ENCODE results near the gene PHLPP1.

PHLPP1 gene

DNA sequence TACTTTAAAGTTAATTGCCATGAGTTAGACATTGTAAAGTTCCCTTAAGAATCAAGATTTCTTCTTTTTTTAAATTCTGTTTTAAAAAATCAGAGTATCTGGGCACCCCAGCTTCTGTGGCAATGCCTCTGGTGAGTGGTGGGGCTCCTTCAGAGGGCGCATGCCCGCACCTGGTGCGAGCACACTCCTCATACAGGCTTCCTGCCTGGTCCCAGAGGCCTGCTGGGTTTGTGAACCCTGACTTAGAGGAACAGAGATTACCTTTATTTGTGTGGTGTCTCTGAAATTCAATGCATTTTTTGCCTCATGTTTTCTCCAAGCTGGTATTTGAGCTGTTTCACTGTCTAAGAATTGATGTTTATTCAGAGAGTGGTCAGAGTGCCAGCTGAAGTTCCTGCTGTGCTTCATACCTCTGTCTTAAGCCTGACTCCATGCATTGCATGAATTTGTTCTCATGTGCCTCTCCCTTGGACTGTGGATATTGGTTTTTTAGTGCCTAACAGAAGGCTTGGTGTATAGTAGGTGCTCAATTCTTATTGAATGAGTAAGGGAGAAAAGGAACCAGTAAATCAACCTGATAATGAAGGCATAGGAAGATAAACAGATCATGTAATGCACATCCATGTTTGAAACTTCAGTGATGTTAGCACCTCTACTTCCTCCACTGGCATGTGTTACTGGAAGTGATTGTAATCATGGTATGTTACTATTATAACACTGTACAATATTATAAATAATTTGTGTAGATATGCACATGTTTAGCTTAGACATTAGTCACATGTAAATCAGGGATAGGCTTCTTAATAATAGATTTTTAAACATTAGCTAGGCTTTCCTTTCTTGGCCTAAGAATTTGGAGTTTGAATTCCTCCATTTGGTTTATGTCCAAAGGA lies 29.0 kb downstream of the PHLPP1 start:
- peak; percentile 77 for DNase-seq (ENCODE audit: low spot score)

DNA sequence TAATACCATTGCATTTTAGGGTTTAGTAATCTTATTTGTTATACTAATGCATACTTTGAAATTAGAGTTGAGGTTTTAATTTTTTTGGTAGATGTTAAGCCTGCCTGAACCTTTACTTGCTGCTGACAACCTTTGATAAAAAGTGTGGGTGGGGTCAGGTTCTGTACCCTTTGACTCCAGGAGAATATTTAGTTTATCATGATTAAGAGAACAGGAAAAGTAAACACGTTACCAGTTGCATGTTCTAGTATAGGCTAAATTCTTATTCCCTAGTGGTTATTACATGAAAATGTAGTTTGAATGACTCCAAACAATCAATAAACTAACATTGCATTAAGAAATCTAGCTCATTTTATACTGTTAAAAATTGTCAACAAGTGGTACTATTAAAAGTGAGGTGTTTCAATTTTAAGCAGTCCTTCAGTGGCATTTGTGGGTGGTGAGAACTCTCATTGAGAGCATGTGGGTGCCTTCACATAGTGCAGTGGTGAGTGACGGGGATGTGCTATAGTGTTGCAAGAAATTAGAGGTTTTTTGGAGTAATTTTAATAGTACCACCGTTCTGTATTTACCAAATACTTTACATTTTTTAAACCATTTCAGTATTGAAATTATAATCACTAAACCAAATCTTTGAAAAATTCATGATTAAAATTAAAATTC lies 29.9 kb downstream of the PHLPP1 start:
- DNase-seq (ENCODE audit: low spot score): no peak

DNA sequence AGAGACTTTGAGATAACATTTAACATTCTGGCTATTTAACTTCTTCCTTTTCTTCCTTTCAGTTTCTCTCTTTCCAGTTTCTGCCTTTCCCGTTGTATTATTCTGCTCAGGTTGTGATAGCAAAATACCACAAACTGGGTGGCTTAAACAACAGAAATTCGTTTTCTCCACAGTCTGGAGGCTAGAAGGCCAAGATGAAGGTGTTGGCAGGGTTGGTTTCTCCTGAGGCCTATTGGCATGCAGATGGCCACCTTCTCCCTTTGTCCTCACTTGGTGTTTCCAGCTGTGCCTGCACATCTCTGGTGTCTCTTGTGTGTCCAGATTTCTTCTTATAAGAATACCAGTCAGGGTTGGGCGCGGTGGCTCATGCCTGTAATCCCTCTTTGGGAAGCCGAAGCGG lies 34.0 kb downstream of the PHLPP1 start:
- no peak for DNase-seq (ENCODE audit: low spot score)

- no peak for DNase-seq (ENCODE audit: low spot score)
Measured at GRCh38 chr18:62751341-62751821, 36.0 kb downstream of the PHLPP1 start.

GRCh38 chr18:62751977-62752376 lies 36.6 kb downstream of the PHLPP1 start:
- DNase-seq (ENCODE audit: low spot score): no peak

DNA sequence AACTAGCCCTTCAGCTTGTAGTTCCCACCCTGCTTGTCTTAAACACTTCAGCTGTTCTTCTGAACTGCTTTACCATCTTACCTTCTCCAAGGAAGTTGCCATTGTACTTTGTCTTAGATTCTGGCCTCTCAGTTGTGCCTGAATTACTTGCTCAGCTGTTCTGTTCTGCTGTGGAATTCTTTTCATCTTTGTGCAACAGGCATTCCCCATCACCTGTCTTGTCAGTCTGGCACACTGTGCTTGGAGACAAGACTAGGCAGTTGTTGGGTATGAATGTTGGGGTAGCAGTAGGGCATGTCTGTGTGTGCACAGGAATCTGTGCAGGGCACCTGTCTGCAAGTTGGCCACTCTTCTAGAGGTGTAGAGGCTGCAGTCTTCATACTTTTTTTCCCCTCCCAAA lies 38.7 kb downstream of the PHLPP1 start:
- no peak for DNase-seq (ENCODE audit: low spot score)

GRCh38 chr18:62755454-62755853 lies 40.1 kb downstream of the PHLPP1 start:
- no peak for DNase-seq (ENCODE audit: low spot score)

DNA sequence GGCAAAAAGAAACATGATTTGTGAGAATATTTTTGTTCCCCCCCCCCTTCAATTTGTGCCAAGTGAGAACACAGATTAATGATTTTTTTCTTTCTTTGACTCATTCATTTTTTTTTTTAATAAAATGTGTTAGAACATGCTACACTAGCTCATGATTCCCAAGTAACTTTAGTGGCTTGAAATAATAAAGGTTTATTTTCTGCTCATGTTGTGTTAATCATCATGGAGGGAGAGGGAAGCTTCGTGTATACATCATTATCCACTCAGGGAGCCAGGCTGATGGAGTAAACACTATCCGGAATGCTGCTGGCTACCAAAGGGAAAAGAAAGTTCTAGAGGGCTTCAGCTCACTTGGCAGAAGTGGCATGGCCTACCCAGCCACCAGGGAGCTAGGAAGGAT lies 40.6 kb downstream of the PHLPP1 start:
- no peak for DNase-seq (ENCODE audit: low spot score)

- DNase-seq (ENCODE audit: low spot score): no peak
Measured at GRCh38 chr18:62757399-62758010, 42.2 kb downstream of the PHLPP1 start.

GRCh38 chr18:62758591-62758990 lies 43.2 kb downstream of the PHLPP1 start:
- no peak for DNase-seq (ENCODE audit: low spot score)

DNA sequence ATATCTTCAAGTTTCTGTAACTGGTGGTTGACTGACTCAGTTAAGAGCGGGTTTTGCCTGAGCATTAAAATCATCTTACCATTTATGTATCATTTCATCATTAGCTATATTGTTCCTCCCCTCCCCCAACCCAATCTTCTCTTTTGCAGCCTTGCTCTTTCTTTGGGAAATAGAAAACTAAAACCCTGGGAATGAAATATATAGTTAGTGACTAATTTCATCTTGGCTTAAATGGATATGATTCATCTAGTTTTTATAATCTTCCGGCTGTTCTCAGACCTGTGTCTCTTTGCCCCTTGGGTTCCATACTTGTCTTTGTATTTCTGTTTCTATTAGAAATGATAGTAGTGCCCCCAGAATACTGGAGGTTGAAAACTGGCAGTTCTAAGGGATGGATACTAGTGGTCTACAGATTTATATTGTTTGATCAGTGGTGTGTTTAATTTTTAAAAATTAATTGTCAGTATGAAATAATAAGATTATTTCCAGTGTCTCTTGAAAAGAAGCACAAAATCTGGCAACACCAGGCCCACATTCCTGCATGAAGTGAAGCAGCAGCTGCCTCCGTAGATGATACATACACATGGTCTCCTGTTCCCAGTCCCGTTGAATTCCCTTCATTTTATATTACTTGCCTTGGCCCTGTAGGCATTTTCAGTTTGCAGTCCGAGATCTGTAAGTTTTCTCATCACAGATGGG lies 44.5 kb downstream of the PHLPP1 start:
- DNase-seq (ENCODE audit: low spot score): no peak

GRCh38 chr18:62760403-62760734 lies 45.0 kb downstream of the PHLPP1 start:
- no peak for DNase-seq (ENCODE audit: low spot score)

GRCh38 chr18:62763101-62763521 lies 47.8 kb downstream of the PHLPP1 start:
- no peak for DNase-seq (ENCODE audit: low spot score)

DNA sequence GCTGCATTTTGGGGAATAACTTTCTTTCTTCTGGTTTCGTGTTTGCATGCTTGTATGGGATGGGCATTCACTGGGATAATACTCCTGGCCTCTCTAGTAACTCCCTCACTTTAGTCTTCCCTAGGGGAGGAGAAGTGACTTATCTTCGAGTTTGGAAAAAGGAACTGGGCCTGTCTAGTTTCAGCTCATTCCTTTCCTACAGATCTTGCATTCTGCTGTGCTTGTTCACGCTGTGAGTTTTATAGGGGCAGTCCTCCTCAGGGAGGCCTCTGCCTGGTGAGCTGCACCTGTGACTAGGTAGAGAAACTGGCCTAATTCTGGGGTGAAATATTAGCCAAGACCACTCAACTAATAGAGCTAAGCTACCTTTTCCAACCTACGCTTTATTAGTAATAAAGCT lies 50.9 kb downstream of the PHLPP1 start:
- DNase-seq (ENCODE audit: low spot score): no peak

GRCh38 chr18:62767321-62767720 lies 52.0 kb downstream of the PHLPP1 start:
- DNase-seq (ENCODE audit: low spot score): no peak

- no peak for DNase-seq (ENCODE audit: low spot score)
Measured at GRCh38 chr18:62767836-62768557, 52.7 kb downstream of the PHLPP1 start.

GRCh38 chr18:62768558-62768943 lies 53.2 kb downstream of the PHLPP1 start:
- DNase-seq (ENCODE audit: low spot score): no peak

- no peak for DNase-seq (ENCODE audit: low spot score)
Measured at GRCh38 chr18:62769216-62769615, 53.9 kb downstream of the PHLPP1 start.

GRCh38 chr18:62771494-62772270 lies 56.3 kb downstream of the PHLPP1 start:
- no peak for DNase-seq (ENCODE audit: low spot score)

DNA sequence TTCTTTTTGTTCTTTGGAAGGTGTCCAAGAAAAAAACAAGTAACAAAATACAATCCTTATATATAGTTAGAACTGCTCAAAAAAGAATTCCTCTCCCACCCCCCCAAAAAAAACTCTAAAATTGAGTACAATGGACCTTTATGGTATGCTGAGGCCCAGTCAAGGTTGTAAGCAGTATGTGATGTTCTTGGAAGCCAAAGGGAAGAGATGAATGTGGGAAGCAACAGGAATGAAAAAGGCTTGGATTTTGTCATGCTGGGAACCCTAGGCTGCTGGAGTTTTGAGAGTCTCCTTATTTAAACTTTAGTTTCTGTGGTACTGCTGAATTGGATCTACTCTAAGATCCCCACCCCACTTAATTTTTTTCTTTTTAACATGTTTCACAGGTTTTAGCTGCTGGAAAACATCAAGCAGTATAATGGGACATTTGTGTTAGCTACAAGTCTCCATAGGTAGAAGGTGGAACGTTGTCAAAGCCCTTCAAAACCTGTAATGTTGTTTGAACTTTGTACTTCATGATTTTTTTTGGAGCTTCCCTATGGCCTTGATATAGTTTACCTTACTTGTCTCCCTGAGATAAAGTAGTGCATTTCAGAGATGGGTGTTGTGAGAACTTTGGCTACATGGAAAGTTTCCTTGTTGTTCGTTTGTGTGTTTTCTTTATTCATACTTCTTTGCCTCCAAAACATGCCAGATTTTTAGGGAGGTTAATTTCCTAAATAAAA lies 57.7 kb downstream of the PHLPP1 start:
- no peak for DNase-seq (ENCODE audit: low spot score)

Data from germinal center (tissue), 1 donor.